ENCODE results near the gene NCBP2L. TPM values are rescaled to one million over a fixed set of nuclear protein-coding genes. Genes with fewer than 3 reads are reported as not detected.
A peak's percentile ranks its signal among the peaks of the same experiment; 100 is the strongest.

Gene NCBP2L
- total and polyA plus RNA-seq, 2 experiments from 2014 or later, result 0.39 TPM; not detected in 1

DNA sequence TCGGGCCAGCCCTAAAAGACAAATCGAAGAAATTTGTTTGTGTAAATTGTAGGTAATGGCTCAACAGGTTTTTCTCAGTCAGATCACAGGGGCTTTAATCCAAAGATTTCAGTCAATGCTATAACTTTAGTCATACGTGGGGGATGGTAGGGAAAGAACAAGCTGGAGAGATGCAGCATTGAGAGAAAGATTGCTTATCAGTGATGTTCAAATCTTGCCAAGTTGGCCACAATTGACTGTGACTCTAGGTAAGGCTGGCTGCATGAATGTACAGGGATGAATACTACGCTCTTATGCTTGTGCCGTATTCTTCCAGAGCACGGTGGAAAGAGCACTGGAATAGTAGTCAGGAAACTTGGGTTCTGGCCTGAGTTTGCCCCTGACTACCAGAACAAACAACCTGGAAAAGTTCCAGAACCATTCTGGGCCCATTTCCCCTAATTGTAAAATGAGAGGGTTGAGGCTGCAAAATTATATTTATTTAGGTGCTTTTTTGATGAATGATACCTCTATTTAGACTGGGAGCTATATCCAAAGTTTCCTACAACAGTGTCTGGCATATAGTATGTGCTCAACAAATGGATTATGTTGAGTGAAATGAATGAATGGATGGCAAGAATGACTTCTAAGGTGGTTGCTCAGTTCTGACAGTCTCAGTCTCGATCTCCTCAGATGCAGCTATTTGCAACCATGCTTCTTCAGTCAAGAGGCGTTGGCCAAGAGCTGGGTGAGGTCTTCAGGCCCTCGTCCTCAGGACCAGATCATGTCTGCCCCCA is 46.4 kb upstream of the NCBP2L start:
- H3K9me2 ChIP-seq (replicated peaks; ENCODE audit: insufficient read depth), result no peaks in the 10 kb centered on the region
- no peak overlapping the region for H2AFZ ChIP-seq
- no peaks in the 10 kb centered on the region for H3K9me3 ChIP-seq (ENCODE audit: low read depth)
- H3K36me3 ChIP-seq (replicated peaks; ENCODE audit: insufficient read depth, low read depth), result no peaks in the 10 kb centered on the region
- TF ChIP-seq, protein P1, sequence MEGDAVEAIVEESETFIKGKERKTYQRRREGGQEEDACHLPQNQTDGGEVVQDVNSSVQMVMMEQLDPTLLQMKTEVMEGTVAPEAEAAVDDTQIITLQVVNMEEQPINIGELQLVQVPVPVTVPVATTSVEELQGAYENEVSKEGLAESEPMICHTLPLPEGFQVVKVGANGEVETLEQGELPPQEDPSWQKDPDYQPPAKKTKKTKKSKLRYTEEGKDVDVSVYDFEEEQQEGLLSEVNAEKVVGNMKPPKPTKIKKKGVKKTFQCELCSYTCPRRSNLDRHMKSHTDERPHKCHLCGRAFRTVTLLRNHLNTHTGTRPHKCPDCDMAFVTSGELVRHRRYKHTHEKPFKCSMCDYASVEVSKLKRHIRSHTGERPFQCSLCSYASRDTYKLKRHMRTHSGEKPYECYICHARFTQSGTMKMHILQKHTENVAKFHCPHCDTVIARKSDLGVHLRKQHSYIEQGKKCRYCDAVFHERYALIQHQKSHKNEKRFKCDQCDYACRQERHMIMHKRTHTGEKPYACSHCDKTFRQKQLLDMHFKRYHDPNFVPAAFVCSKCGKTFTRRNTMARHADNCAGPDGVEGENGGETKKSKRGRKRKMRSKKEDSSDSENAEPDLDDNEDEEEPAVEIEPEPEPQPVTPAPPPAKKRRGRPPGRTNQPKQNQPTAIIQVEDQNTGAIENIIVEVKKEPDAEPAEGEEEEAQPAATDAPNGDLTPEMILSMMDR (IDR thresholded peaks at IDR 0.05; ENCODE audit: poor library complexity), result no peak
- TF ChIP-seq EZH2 (IDR thresholded peaks at IDR 0.05; ENCODE audit: borderline replicate concordance), result no peak
- no peak for TF ChIP-seq EZH2phosphoT487 (IDR thresholded peaks at IDR 0.05; ENCODE audit: low read depth, severe bottlenecking, unreplicated experiment)
- H4K20me1 ChIP-seq (ENCODE audit: insufficient read depth, poor library complexity, severe bottlenecking), result no peaks in the 10 kb centered on the region
- no peak overlapping the region for H3K4me3 ChIP-seq
- 78% methylated on average over 9 of the region's 9 CpGs for WGBS (ENCODE audit: low lambda C conversion rate, missing lambda C conversion rate)
- no peak for DNase-seq (ENCODE audit: low spot score)
- H3K79me2 ChIP-seq, result peaks cover 6% of the 10 kb centered on the region
- H3K4me2 ChIP-seq, result peak overlapping the region; percentile 25
- peaks cover 64% of the 10 kb centered on the region for H3K4me1 ChIP-seq (ENCODE audit: insufficient read depth)
- no peaks in the 10 kb centered on the region for H3K27me3 ChIP-seq
- H3K27ac ChIP-seq, result peak overlapping the region; percentile 78

DNA sequence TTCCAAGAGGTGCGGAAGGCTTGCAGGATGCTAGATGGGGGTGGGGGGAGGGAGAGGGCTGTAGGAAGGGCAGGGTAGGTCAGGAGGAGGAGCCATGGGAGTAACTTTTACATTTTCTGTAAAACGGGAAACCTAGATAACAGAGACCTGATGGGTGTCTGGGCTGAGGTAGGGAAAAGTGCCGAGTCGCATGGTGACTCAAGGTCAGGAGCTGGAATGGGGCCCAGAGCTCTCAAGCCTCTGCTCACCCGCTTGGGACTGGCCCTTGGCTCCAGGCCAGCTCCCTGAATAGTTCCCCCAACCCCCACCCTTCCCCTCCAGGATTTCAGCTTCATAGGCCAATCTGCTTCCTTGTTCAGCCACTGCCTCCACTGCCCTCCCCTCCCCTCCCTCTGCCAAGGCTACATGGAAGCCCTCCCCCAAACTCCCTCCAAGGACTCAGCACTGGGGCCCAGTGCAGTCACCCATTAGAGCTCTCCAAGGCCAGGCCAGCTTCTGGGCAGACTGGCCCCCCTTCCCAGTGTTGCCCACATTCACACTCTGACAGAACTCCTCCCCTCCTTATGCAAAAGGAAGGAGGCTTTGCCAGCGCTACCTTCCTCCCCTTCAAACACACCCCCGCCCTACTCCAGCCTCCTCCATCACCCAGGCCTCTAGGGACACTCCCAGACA is 45.6 kb upstream of the NCBP2L start:
- H3K36me3 ChIP-seq (replicated peaks; ENCODE audit: insufficient read depth, low read depth), result no peaks in the 10 kb centered on the region
- peaks cover 61% of the 10 kb centered on the region for H3K4me1 ChIP-seq (ENCODE audit: insufficient read depth)
- H4K20me1 ChIP-seq (ENCODE audit: insufficient read depth, poor library complexity, severe bottlenecking), result no peaks in the 10 kb centered on the region
- peaks cover 9% of the 10 kb centered on the region for H3K79me2 ChIP-seq
- H3K9me2 ChIP-seq (replicated peaks; ENCODE audit: insufficient read depth), result no peaks in the 10 kb centered on the region
- peak overlapping the region; percentile 78 for H3K27ac ChIP-seq
- TF ChIP-seq EZH2 (IDR thresholded peaks at IDR 0.05; ENCODE audit: borderline replicate concordance) (no peak), EZH2phosphoT487 (IDR thresholded peaks at IDR 0.05; ENCODE audit: low read depth, severe bottlenecking, unreplicated experiment) (no peak)
- TF ChIP-seq, protein P1 (IDR thresholded peaks at IDR 0.05; ENCODE audit: poor library complexity), result no peak
- 29% methylated on average over 5 of the region's 7 CpGs for WGBS (ENCODE audit: low lambda C conversion rate, missing lambda C conversion rate)
- peak; percentile 93 for DNase-seq (ENCODE audit: low spot score)
- no peaks in the 10 kb centered on the region for H3K27me3 ChIP-seq
- no peak overlapping the region for H3K4me3 ChIP-seq
- no peaks in the 10 kb centered on the region for H3K9me3 ChIP-seq (ENCODE audit: low read depth)
- H2AFZ ChIP-seq, result no peak overlapping the region
- peak overlapping the region; percentile 25 for H3K4me2 ChIP-seq

DNA sequence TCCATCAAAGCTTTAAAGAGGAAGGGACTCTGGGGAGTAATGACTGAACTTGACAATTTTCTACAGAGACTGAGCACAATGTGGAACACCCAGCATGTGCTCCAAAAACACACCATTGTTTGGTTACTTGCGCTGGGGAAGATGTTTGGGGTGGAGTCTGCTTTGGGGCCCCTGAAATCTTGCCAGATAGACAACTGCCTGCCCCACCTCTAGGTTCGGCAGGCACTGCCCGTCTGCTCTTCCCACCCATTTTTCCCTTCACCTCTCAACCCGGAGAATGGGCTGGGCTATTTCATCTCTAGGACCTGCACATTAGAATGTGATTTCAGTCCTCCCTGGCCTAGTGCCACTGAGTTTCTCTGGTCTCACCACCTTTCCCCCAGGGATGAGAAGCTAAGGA is 43.8 kb upstream of the NCBP2L start:
- H3K4me1 ChIP-seq (ENCODE audit: insufficient read depth), result peaks cover 50% of the 10 kb centered on the region
- no peaks in the 10 kb centered on the region for H3K36me3 ChIP-seq (replicated peaks; ENCODE audit: insufficient read depth, low read depth)
- no peak overlapping the region for H2AFZ ChIP-seq
- no peak overlapping the region for H3K27ac ChIP-seq
- H3K4me3 ChIP-seq, result no peak overlapping the region
- TF ChIP-seq, protein P1 (IDR thresholded peaks at IDR 0.05; ENCODE audit: poor library complexity), result no peak
- TF ChIP-seq EZH2phosphoT487 (IDR thresholded peaks at IDR 0.05; ENCODE audit: low read depth, severe bottlenecking, unreplicated experiment) (no peak), EZH2 (IDR thresholded peaks at IDR 0.05; ENCODE audit: borderline replicate concordance) (no peak)
- no peaks in the 10 kb centered on the region for H3K9me2 ChIP-seq (replicated peaks; ENCODE audit: insufficient read depth)
- peaks cover 26% of the 10 kb centered on the region for H3K79me2 ChIP-seq
- no peaks in the 10 kb centered on the region for H4K20me1 ChIP-seq (ENCODE audit: insufficient read depth, poor library complexity, severe bottlenecking)
- no peak overlapping the region for H3K4me2 ChIP-seq
- no peak for DNase-seq (ENCODE audit: low spot score)
- H3K9me3 ChIP-seq (ENCODE audit: low read depth), result no peaks in the 10 kb centered on the region
- no peaks in the 10 kb centered on the region for H3K27me3 ChIP-seq
- WGBS (ENCODE audit: low lambda C conversion rate, missing lambda C conversion rate), result 91% methylated on average over 4 of the region's 4 CpGs

All from hepatocyte (in vitro differentiated cells).